HG03442 (cell line): ENCODE results near the gene PCYT1A.
A peak's percentile ranks its signal among the peaks of the same experiment; 100 is the strongest.
"Not testable (repeated sequence)": the region's sequence is repeated elsewhere in the genome, so short reads cannot be mapped to it uniquely, and the experiment has no call there.

Experiments used
- ATAC-seq: cut with Tn5 transposase; IDR thresholded peaks from one replicate; pipeline ENCODE4 v1.9.1; 2021; ENCODE audit warnings: mild to moderate bottlenecking, moderate library complexity; ENCODE audit not compliant: unreplicated experiment

Gene PCYT1A

GRCh38 chr3:196287440-196288140, at the start of gene PCYT1A:
Gene PCYT1A, minus strand, starts transcription at chr3:196287726. Its CDS starts 17,195 bp downstream, at chr3:196270531.
- peak; percentile 80 for ATAC-seq

- ATAC-seq: no peak
Measured at GRCh38 chr3:196336319-196337145, 49.0 kb upstream of the PCYT1A start.

DNA sequence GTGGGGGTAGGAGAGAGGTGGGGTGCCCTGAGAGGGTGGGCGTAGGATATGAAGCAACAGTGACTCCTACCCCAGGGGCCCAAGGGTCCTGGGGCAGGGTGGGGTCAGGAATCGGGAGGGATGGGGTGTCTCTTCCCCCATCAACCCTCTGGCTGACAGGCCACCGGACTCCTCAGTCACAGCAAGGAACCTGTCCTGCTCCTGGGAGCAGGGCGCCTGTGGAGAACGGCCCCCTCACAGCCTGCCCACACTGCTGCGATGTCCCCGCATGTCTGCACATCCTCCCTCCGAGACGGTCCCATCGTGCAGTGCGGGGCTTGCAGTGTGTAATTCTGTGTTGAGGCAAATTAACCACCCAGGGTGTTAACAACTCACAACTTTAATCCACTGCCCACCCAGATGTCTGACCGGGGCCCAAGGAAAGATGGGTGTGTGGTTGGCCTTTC, 48.0 kb upstream of the PCYT1A start:
- ATAC-seq: no peak

GRCh38 chr3:196334982-196335381, 47.5 kb upstream of the PCYT1A start:
- ATAC-seq: no peak

DNA sequence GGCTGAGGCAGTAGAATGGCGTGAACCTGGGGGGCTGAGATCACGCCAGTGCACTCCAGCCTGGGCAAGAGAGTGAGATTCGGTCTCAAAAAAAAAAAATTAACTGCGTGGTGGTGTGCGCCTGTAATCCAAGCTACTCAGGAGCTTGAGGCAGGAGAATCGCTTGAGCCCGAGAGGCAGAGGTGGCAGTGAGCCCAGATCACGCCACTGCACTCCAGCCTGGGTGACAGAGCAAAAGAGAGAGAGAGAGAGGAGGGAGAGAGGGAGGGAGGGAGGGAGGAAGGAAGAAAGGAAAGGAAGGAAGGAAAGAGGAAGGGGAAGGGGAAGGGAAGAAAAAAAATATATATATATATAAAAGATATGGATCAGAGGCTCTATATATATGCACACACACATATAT, 44.6 kb upstream of the PCYT1A start:
- no peak for ATAC-seq

DNA sequence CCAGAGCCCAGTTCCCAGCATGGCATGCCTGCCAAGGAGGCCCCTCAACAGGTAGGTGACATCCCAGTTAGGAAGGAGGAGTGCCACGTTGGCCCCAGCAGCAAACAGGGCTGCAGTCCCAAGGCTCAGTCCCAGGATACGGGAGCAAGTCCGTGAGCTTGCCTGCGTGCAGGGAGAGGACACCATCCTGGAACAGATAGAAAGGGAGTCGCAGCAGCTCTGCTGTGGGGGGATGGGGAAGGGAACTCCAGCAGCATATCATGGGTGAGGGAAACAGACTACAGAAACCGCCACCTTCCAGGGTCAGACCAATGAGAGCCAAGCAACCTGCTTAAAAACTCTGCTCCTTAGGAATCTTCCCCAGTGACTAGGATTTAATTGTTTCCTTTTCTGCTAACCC, 39.9 kb upstream of the PCYT1A start:
- ATAC-seq: no peak

DNA sequence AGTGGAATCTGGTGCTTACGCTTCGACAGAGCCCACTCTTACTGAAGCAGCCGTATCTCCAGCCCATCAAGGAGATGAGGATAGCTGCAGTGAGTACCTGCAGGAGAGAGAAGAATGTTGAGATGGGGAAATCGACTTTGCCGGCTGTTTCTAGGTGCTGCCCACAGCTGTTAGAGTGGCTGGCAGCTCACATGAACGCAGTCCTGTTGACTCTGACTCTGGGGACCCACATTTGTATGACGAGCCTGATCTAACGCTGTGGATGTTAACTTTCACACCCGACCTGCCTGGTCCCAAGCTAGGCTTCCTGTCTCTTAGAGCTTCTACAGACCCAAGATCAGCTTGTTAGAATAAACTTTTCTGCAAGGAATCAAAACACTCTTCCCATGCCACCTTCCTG, 39.4 kb upstream of the PCYT1A start:
- ATAC-seq: no peak

DNA sequence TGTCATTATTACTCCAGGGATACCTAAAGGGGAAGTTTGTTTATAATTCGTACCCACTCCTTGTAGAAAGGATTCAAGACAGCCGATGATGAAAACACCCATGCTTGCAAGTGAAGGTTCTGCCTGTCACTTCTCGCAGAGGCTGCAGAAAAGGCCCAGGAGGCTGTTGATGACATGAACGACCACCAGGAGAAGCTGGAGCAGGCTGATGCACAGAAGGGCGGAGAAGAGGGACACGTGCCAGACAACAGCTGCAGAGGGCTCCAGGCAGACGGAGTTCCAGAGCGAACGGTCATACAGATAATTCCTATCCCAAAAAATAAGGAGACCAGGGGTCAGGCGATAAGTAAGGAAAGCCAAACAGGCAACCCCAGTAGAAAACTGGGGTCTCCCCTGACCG, 36.2 kb upstream of the PCYT1A start:
- no peak for ATAC-seq

DNA sequence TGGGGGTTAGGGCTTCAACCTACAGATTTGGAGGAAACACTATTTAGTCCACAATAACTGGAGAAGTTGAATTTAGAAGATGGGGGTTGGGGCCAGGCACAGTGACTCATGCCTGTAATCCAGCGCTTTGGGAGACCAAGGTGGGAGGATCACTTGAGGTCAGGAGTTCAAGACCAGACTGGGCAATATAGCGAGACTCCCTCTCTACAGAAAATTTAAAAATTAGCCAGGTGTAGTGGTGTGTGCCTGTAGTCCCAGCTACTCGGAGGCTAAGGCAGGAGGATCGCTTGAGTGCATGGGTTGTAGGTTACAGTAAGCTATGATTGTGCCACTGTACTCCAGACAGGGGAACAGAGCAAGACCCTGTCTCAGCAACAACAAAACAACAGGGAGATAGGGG, 35.5 kb upstream of the PCYT1A start:
- ATAC-seq: no peak

DNA sequence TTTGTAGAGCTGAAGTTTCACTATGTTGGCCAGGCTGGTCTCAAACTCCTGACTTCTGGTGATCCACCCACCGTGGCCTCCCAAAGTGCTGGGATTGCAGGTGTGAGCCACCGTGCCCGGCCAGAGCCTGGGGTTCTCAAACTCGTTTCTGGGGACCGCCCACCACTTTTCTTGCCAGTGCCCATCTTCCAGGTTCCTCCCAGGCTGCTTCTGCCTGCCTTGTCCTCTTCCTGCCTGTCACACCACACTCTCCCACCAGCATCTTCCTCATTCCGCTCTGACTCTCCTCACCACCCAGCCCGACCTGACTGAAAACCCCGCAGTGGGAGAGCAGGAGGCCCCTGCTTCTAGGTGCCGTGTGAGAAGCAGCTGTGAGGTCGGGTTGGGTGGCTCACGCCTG, 33.6 kb upstream of the PCYT1A start:
- ATAC-seq: no peak

GRCh38 chr3:196320137-196320536, 32.6 kb upstream of the PCYT1A start:
- ATAC-seq: no peak

GRCh38 chr3:196317687-196318467, 30.4 kb upstream of the PCYT1A start, which contains the start of gene DYNLT2B:
Gene DYNLT2B, minus strand, starts transcription at chr3:196318240. Its CDS starts 88 bp downstream, at chr3:196318152.
- ATAC-seq: peak; percentile 83

- not testable (repeated sequence) for ATAC-seq
Measured at GRCh38 chr3:196316799-196317686, 29.5 kb upstream of the PCYT1A start.

DNA sequence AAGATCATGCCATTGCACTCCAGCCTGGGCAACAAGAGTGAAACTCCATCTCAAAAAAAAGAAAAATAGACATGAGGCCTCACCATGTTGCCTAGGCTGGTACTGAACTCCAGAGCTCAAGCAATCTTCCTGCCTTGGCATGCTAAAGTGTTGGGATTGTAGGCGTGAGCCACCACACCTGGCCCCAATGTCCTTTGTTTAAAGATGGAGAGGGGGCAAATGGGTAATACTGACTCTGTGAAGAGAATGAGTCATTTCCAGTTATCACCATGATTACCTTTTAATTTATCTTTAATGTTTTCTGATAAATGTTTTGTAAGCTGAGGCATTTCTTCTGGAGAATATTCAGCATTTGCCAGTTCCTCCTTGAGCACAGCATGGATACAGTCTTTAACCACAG, 28.3 kb upstream of the PCYT1A start:
- no peak for ATAC-seq

- no peak for ATAC-seq
Measured at GRCh38 chr3:196314597-196314996, 27.1 kb upstream of the PCYT1A start.

GRCh38 chr3:196314086-196314485, 26.6 kb upstream of the PCYT1A start:
- ATAC-seq: not testable (repeated sequence)

DNA sequence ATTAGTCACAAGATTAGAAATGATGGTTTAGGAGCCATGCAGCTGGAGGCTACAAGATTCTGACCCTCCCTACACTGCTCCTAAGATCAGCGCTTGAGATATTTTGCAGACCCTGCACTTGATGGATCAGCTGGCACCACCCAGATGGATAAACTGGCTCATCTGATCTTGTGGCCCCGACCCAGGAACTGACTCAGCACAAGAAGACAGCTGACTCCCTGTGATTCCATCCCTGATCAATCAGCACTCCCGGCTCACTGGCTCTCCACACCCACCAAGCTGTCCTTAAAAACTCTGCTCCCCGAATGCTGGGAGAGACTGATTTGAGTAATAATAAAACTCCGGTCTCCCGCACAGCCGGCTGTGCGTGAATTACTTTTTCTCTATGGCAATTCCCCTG, 15.4 kb upstream of the PCYT1A start:
- ATAC-seq: not testable (repeated sequence)

DNA sequence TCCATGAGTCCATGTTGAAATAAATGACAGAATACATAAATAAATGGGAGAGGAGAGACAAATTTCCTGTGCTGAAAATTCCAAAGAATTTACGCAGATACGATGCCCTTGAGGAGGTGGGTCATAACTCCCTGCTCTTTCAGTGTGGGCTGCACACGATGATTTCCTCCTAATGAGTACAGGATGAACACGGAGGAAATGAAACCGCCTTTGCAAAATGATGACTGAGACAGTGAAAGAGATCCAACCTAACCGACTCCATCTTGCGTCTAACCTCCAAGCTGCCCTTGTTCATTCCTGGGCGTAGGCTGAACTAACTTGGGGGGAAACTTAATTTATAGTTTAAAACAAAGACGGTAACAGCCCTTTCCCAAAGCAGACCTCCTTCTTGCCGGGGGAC, 15.0 kb upstream of the PCYT1A start:
- not testable (repeated sequence) for ATAC-seq

GRCh38 chr3:196298521-196298920, 11.0 kb upstream of the PCYT1A start:
- ATAC-seq: no peak

GRCh38 chr3:196292286-196292923, 4.9 kb upstream of the PCYT1A start:
- ATAC-seq: no peak
